Thymus (tissue), 11 donors: ENCODE results near the gene S100A12. TPM values are rescaled to one million over a fixed set of nuclear protein-coding genes. Genes with fewer than 3 reads are reported as not detected.

Source experiments
- DNase-seq, 9 donors: peaks; one replicate each; pipeline ENCODE4 v3.0.0-alpha.2; 2013; ENCODE audit warnings: low spot score in 9 of 9, low read depth in 6 of 9, missing footprints in 1 of 9
- H3K27ac ChIP-seq, 2 donors: one replicate each; pipeline ENCODE4 v1.5.1; 2013; ENCODE audit warnings: control low read depth in 1 of 2, low read depth in 1 of 2, low read length in 1 of 2, mild to moderate bottlenecking in 1 of 2, moderate library complexity in 1 of 2
- H3K27me3 ChIP-seq, 2 donors: one replicate each; pipeline ENCODE4 v1.5.1; 2013; ENCODE audit warnings: low read length in 1 of 2; ENCODE audit not compliant: control insufficient read depth in 2 of 2, insufficient read depth in 1 of 2
- H3K36me3 ChIP-seq, 2 donors: one replicate each; pipeline ENCODE4 v1.5.1; 2013; ENCODE audit warnings: low read length in 1 of 2, mild to moderate bottlenecking in 1 of 2, moderate library complexity in 1 of 2; ENCODE audit not compliant: control insufficient read depth in 2 of 2, insufficient read depth in 2 of 2
- H3K4me1 ChIP-seq, 2 donors: one replicate each; pipeline ENCODE4 v1.5.1; 2013; ENCODE audit warnings: low read length in 2 of 2; ENCODE audit not compliant: control insufficient read depth in 2 of 2, insufficient read depth in 2 of 2
- H3K4me3 ChIP-seq, 2 donors: one replicate each; pipeline ENCODE4 v1.5.1; 2013; ENCODE audit warnings: low read length in 2 of 2, control low read depth in 1 of 2, mild to moderate bottlenecking in 1 of 2
- H3K9me3 ChIP-seq, 2 donors: one replicate each; pipeline ENCODE4 v1.5.1; 2013; ENCODE audit warnings: low read length in 1 of 2, mild to moderate bottlenecking in 1 of 2; ENCODE audit not compliant: control insufficient read depth in 2 of 2, insufficient read depth in 1 of 2
- WGBS: extraction: QIAGEN DNeasy Blood & Tissue Kit; methylation state at CpG from one replicate; pipeline ENCODE4 v1.1.7; 2013; 5-methylcytosine and 5-hydroxymethylcytosine counted together
- polyA plus RNA-seq: library from polyadenylated mRNA; stranded (reverse); fragments of 200-250 nt; gene quantifications from one replicate; pipeline ENCODE4 v1.2.3, GENCODE V29; 2013
- total RNA-seq: library from RNA; stranded (reverse); fragments of 120-200 nt; gene quantifications from one replicate; pipeline ENCODE4 v1.2.4, GENCODE V29; 2013
- donor health status: healthy.

S100A12 gene
- total and polyA plus RNA-seq, 2 donors: 29.1 to 35.8 TPM

DNA sequence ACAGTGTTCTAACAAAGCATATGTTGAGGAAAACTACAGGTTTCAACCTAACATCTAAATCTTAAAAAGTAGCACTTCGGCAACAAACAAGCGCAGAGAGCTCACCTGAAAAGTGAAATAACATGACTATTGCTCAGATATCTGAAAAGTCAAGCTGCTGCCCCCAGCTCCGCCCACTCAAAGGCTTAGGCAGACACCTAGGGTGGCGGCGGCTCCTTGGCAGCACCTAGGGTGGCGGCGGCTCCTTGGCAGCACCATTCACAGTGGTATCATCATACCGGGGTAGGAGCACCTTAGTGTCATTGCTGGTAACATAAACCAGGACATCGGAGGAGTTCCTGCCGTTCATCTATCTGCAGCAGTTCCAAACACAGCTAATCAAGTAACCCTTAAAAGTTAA is 4.2 kb upstream of the S100A12 start:
- Histone ChIP-seq H3K27ac (no peak overlapping the region), H3K9me3 (no peaks in the 10 kb centered on the region), H3K36me3 (no peaks in the 10 kb centered on the region), H3K27me3 (no peaks in the 10 kb centered on the region), H3K4me3 (no peak overlapping the region), H3K4me1 (no peaks in the 10 kb centered on the region)
- WGBS: 97% methylated on average over 10 of the region's 10 CpGs
- no peak for DNase-seq

DNA sequence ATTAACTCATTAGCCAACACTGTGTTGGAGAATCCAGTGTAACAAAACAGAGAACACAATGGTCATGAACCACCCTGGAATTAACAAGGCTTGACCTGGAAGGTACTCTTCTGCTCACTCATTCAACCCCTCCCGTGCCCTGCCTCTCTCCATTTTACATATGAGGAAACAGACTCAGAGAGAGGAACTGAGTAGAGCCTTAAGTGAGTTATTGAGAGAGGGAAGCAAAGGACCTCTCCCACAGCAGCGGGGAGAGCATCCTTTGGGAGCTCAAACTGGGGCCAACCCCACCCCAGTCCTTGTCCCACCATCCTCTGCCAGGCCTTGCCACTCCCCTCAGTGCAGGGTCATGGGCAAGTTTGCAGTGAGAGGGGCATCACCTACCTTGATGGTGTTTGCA is 1.4 kb downstream of the S100A12 start:
- DNase-seq: no peak
- 81% methylated on average over 2 of the region's 2 CpGs for WGBS
- no peaks in the 10 kb centered on the region for H3K9me3 ChIP-seq
- no peaks in the 10 kb centered on the region for H3K4me1 ChIP-seq
- no peak overlapping the region for H3K27ac ChIP-seq
- H3K27me3 ChIP-seq: no peaks in the 10 kb centered on the region
- H3K4me3 ChIP-seq: no peak overlapping the region
- H3K36me3 ChIP-seq: no peaks in the 10 kb centered on the region

DNA sequence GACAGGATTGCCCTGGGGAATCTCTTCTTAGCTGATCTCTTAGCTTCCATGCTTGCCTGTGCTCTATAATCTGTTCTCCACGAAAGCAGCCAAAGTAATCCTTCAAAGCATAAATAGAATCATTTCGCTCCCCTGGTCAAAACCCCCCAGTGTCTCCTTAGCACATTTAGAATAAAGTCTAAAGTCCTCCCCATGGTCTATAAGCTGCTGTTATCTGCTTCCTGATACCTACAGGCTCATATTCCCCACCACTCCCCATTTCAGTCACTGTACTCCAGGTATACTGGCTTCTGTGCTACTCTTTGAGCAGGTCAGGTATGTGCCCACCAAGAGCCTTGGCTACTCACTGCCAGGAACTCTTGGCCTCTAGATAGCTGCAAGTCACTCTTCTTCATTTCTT is 2.9 kb downstream of the S100A12 start:
- Histone ChIP-seq H3K4me1 (no peaks in the 10 kb centered on the region), H3K4me3 (no peak overlapping the region), H3K9me3 (no peaks in the 10 kb centered on the region), H3K36me3 (no peaks in the 10 kb centered on the region), H3K27me3 (no peaks in the 10 kb centered on the region), H3K27ac (no peak overlapping the region)
- 95% methylated on average over 2 of the region's 2 CpGs for WGBS
- DNase-seq: no peak

DNA sequence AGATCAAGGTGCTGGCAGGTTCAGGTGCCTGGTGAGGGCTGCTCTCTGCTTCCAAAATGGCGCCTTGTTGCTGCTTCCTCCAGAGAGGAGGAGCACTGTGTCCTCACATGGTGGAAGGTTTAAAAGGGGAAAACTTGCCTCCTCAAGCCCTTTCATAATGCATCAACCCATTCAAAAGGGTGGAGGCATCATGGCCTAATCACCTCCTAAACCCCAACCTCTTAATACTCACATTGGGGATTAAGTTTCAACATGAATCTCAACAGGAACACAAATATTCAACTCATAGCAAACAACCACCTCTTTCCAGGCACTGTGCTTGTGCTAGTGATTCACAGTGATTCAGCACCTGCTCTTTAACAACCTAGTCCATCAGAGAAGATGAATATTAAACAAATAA is 4.2 kb downstream of the S100A12 start:
- no peak overlapping the region for H3K4me3 ChIP-seq
- H3K27me3 ChIP-seq: no peaks in the 10 kb centered on the region
- no peak for DNase-seq
- 95% methylated on average over 1 of the region's 1 CpG for WGBS
- H3K27ac ChIP-seq: no peak overlapping the region
- H3K4me1 ChIP-seq: no peaks in the 10 kb centered on the region
- H3K36me3 ChIP-seq: no peaks in the 10 kb centered on the region
- H3K9me3 ChIP-seq: no peaks in the 10 kb centered on the region

DNA sequence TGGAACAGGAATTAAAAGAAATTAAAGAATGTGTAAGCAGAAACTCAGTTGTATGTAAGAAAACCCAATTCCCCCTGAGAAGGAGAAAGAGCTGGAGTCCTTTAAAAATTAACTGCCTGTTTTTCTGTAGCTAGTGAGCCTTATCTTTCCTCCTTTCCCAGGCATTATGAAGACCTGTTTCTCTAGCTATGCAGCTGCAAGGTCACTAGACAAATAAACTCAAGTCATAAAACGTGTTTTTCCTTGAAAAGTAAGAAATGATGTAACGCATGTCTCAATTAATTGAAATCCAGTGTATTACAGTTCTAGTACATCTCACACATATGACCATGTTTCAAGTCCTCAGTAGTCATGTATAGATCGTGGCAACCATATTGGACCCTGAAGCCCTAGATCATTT is 5.3 kb downstream of the S100A12 start:
- 93% methylated on average over 3 of the region's 3 CpGs for WGBS
- H3K9me3 ChIP-seq: no peaks in the 10 kb centered on the region
- no peak overlapping the region for H3K27ac ChIP-seq
- peaks cover 0 to 3% of the 10 kb centered on the region in 2 donors for H3K4me1 ChIP-seq
- no peaks in the 10 kb centered on the region for H3K36me3 ChIP-seq
- no peak for DNase-seq
- no peak overlapping the region for H3K4me3 ChIP-seq
- H3K27me3 ChIP-seq: no peaks in the 10 kb centered on the region

DNA sequence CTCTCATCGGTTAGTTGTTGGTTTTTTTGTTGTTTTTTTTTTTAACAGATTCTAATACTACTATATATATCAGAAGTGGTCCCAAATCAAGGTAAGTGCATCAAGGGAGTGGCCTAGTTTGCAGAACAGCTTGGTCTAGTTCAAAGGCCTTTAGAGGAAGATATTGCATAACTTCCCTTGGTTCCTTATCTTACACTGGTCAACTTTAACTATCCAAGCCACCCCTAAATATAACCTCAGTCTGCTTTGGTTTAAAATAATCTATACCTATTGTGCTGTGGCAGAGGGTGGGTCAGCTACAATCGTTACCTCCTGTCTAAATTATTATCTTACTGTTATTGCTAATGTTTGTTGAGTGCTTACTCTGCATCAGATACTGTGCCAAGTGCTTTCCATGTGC is 6.9 kb downstream of the S100A12 start:
- 82% methylated on average over 2 of the region's 2 CpGs for WGBS

DNA sequence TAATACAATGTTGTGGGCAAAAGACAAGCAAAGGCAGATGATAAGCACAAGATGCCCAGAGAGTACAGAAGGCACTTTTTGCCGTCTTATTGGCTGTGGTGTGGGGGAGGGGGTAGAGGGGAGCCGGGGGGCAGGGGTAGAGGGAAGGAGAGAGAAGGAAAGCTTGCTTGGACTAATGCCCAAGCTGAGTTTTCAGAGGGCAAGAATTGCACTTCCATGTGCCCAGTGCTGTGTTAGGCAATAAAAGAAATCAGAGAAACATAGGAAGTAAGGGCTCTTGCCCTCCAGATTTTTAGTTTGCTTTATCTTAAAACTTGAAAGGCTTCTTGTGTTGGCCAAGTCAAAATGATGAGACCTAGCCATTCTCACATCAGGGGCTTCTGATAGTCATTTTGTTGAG is 8.3 kb downstream of the S100A12 start:
- H3K36me3 ChIP-seq: no peaks in the 10 kb centered on the region
- 94% methylated on average over 2 of the region's 2 CpGs for WGBS
- no peak overlapping the region for H3K4me3 ChIP-seq
- no peak overlapping the region for H3K27ac ChIP-seq
- no peaks in the 10 kb centered on the region for H3K9me3 ChIP-seq
- peaks cover 0 to 20% of the 10 kb centered on the region in 2 donors for H3K4me1 ChIP-seq
- H3K27me3 ChIP-seq: no peaks in the 10 kb centered on the region
- DNase-seq: no peak

More for the DNA sequence above, 6.9 kb downstream of the S100A12 start:
- Histone ChIP-seq H3K27me3 (no peaks in the 10 kb centered on the region), H3K27ac (no peak overlapping the region), H3K9me3 (no peaks in the 10 kb centered on the region), H3K36me3 (no peaks in the 10 kb centered on the region), H3K4me1 (peaks cover 0 to 15% of the 10 kb centered on the region in 2 donors), H3K4me3 (no peak overlapping the region)
- no peak for DNase-seq

DNA sequence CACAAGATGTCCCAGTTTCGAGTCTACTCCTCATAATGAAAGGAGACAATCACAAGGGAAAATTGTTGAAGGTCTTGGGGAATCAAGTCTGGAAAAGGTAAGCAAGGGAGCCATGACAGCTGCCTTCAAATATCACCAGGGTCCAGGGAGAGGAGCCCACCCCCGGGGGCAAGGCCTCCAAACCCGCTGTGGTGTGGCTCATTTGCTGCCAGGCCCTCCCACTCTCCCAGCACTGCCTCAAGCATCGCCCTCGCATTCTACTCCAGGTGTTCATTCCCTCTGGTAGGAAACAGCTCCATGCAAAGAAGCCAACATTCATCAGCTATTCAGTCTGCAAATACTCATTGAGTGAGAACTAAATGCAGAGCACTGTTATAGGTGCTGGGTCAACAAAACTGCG is 9.2 kb downstream of the S100A12 start:
- Histone ChIP-seq H3K27me3 (no peaks in the 10 kb centered on the region), H3K4me3 (no peak overlapping the region), H3K4me1 (peaks cover 0 to 20% of the 10 kb centered on the region in 2 donors), H3K36me3 (no peaks in the 10 kb centered on the region), H3K9me3 (no peaks in the 10 kb centered on the region), H3K27ac (no peak overlapping the region)
- WGBS: 89% methylated on average over 6 of the region's 6 CpGs
- DNase-seq: no peak

DNA sequence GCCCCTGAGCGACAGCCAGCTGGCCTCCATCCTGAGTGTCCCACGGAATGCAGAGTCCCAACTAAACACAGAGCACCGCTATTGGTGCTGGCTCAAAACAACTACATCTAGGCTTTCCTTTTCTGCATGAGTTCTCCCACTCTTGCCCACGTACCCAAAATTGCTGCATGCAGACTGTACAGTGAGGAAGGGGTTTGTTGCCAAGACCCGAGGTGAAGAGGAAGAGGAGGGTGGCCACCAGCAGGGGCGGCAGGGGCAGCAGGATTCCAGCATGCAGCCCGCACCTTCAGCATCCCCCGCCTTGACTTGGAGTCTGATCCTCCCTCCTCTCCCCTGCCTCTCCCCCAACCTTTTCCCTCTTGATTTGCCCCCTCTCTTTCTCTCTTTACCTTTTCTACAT is 9.7 kb downstream of the S100A12 start:
- Histone ChIP-seq H3K27ac (peak overlapping the region; percentile 61 to 68), H3K36me3 (no peaks in the 10 kb centered on the region), H3K9me3 (no peaks in the 10 kb centered on the region), H3K4me1 (peaks cover 0 to 20% of the 10 kb centered on the region in 2 donors), H3K4me3 (no peak overlapping the region), H3K27me3 (no peaks in the 10 kb centered on the region)
- no peak for DNase-seq
- WGBS: 92% methylated on average over 8 of the region's 8 CpGs
